Right lobe of liver (tissue), 4 donors: ENCODE measurements around the gene PDXDC1.
"Not testable (repeated sequence)": the region's sequence is repeated elsewhere in the genome, so short reads cannot be mapped to it uniquely, and the experiment has no call there.

Experiments used
- CTCF ChIP-seq, 4 donors: fragments of 200-600 bp in 3 of 4; fragments of 450-650 bp in 1 of 4; IDR thresholded peaks; one replicate each; pipeline versions ENCODE4 v1.5.1 to v1.8.0; 2016 to 2022; ENCODE audit warnings: antibody characterized with exemption in 4 of 4, mild to moderate bottlenecking in 2 of 4
- POLR2A ChIP-seq: fragments of 450-650 bp; IDR thresholded peaks from one replicate; pipeline ENCODE4 v1.6.1; 2017; ENCODE audit warnings: antibody characterized with exemption, mild to moderate bottlenecking
- donor health status: DM: no; HTN: no; CAD: no.
- donor health status: DM: no; HTN: no; CAD: no.
- donor health status: DM: no; HTN: yes; CAD: no.

GRCh38 chr16:15157644-15158043 lies 182.8 kb downstream of the PDXDC1 start:
- TF ChIP-seq CTCF (IDR thresholded peaks at IDR 0.05); POLR2A: not testable (repeated sequence)
